ENCODE data around the gene HEXB.

- TF ChIP-seq CTCF (conservative IDR thresholded peaks at IDR 0.05), result no peak
- no peak for TF ChIP-seq EZH2 (IDR thresholded peaks at IDR 0.05; ENCODE audit: low read depth)
Observed at GRCh38 chr5:74679966-74680365, 5.1 kb upstream of the HEXB start.
